GM23338 (cell line): Measurements from ENCODE around the gene PAN2. TPM values are rescaled to one million over a fixed set of nuclear protein-coding genes. Genes with fewer than 3 reads are reported as not detected.

Experiments used
- ATAC-seq: fragments of 200-7000 bp; cut with Tn5 transposase; 3 replicates; pipeline ENCODE4 v1.9.1; 2020
- DNase-seq: peaks from one replicate; pipeline ENCODE4 v3.0.0-alpha.2; 2015; ENCODE audit warnings: low spot score
- H2AFZ ChIP-seq: fragments of 200-600 bp; sonication (generic); 2 replicates; pipeline ENCODE4 v1.8.0; 2016; ENCODE audit warnings: antibody characterized with exemption, mild to moderate bottlenecking, moderate library complexity
- H3F3A ChIP-seq: fragments of 200-600 bp; sonication (generic); replicated peaks from 2 replicates; pipeline ENCODE4 v1.8.0; 2017; ENCODE audit warnings: antibody characterized with exemption, mixed run types, low read depth
- H3K27ac ChIP-seq: fragments of 200-600 bp; sonication (generic); 2 replicates; pipeline ENCODE4 v1.6.1; 2016; ENCODE audit warnings: low read depth
- H3K27me3 ChIP-seq: fragments of 200-600 bp; sonication (generic); 2 replicates; pipeline ENCODE4 v1.8.0; 2016; ENCODE audit warnings: mild to moderate bottlenecking, mixed run types, moderate library complexity; ENCODE audit not compliant: insufficient read depth
- H3K36me3 ChIP-seq: fragments of 200-600 bp; sonication (generic); 2 replicates; pipeline ENCODE4 v1.8.0; 2016; ENCODE audit warnings: mild to moderate bottlenecking; ENCODE audit not compliant: insufficient read depth
- H3K4me1 ChIP-seq: fragments of 200-600 bp; sonication (generic); 2 replicates; pipeline ENCODE4 v1.8.0; 2016; ENCODE audit warnings: mild to moderate bottlenecking, moderate library complexity; ENCODE audit not compliant: insufficient read depth
- H3K4me2 ChIP-seq: fragments of 200-600 bp; sonication (generic); 2 replicates; pipeline ENCODE4 v1.7.1; 2017; ENCODE audit warnings: mixed run types
- H3K4me3 ChIP-seq: fragments of 200-600 bp; sonication (generic); 2 replicates; pipeline ENCODE4 v1.6.1; 2016; ENCODE audit warnings: mixed run types
- H3K79me2 ChIP-seq: fragments of 200-600 bp; sonication (generic); replicated peaks from 2 replicates; pipeline ENCODE4 v1.8.0; 2017; ENCODE audit warnings: mild to moderate bottlenecking; ENCODE audit not compliant: insufficient read depth
- H3K9me2 ChIP-seq: fragments of 200-600 bp; sonication (generic); 2 replicates; pipeline ENCODE4 v1.8.0; 2017; ENCODE audit not compliant: insufficient read depth
- H4K20me1 ChIP-seq: fragments of 200-600 bp; sonication (generic); replicated peaks from 2 replicates; pipeline ENCODE4 v1.8.0; 2017; ENCODE audit warnings: mild to moderate bottlenecking; ENCODE audit not compliant: insufficient read depth
- H3K27ac Mint-ChIP-seq: 2 replicates; pipeline ENCODE4 v1.8.0; 2020; ENCODE audit warnings: inconsistent platforms, mild to moderate bottlenecking, moderate library complexity, mixed read lengths
- H3K27me3 Mint-ChIP-seq: 3 replicates; pipeline ENCODE4 v1.8.0; 2022; ENCODE audit warnings: low read depth, mild to moderate bottlenecking, moderate library complexity, mixed read lengths, inconsistent platforms; ENCODE audit not compliant: insufficient read depth, poor library complexity
- H3K36me3 Mint-ChIP-seq: 3 replicates; pipeline ENCODE4 v1.8.0; 2021; ENCODE audit warnings: low read depth, mild to moderate bottlenecking, inconsistent platforms, moderate library complexity, mixed read lengths
- H3K4me1 Mint-ChIP-seq: 3 replicates; pipeline ENCODE4 v1.8.0; 2020; ENCODE audit warnings: mild to moderate bottlenecking, inconsistent platforms, mixed read lengths
- H3K4me3 Mint-ChIP-seq: 3 replicates; pipeline ENCODE4 v1.8.0; 2021; ENCODE audit warnings: moderate library complexity, mild to moderate bottlenecking, inconsistent platforms, mixed read lengths
- H3K9me3 Mint-ChIP-seq: 3 replicates; pipeline ENCODE4 v1.8.0; 2020; ENCODE audit warnings: moderate library complexity, mild to moderate bottlenecking, inconsistent platforms, mixed read lengths
- CREB1 ChIP-seq: fragments of 250-450 bp; sonication (Bioruptor Pico); IDR thresholded peaks from 2 replicates; pipeline ENCODE4 v1.5.0; 2020; ENCODE audit warnings: low read depth, mild to moderate bottlenecking, moderate library complexity
- EZH2 ChIP-seq: fragments of 200-600 bp; sonication (generic); IDR thresholded peaks from one replicate; pipeline ENCODE4 v1.8.0; 2017; ENCODE audit warnings: antibody characterized with exemption, mild to moderate bottlenecking, low read depth; ENCODE audit not compliant: unreplicated experiment
- EZH2phosphoT487 ChIP-seq: fragments of 200-600 bp; sonication (generic); IDR thresholded peaks from one replicate; pipeline ENCODE4 v1.8.1; 2018; ENCODE audit warnings: antibody characterized with exemption; ENCODE audit not compliant: unreplicated experiment
- JUNB ChIP-seq: IDR thresholded peaks from one replicate; pipeline ENCODE4 v1.6.1; 2016; ENCODE audit warnings: antibody characterized with exemption; ENCODE audit not compliant: unreplicated experiment
- NANOG ChIP-seq: IDR thresholded peaks from 2 replicates; pipeline ENCODE4 v1.6.1; 2016; ENCODE audit warnings: antibody characterized with exemption, borderline replicate concordance
- POLR2AphosphoS5 ChIP-seq: IDR thresholded peaks from 2 replicates; pipeline ENCODE4 v1.6.1; 2016; ENCODE audit warnings: antibody characterized with exemption, low read depth
- STAT1 ChIP-seq: IDR thresholded peaks from one replicate; pipeline ENCODE4 v1.6.1; 2016; ENCODE audit warnings: antibody characterized with exemption; ENCODE audit not compliant: unreplicated experiment
- ZNF114 ChIP-seq: fragments of 250-450 bp; sonication (Bioruptor Pico); IDR thresholded peaks from 2 replicates; pipeline ENCODE4 v1.5.0; 2020; ENCODE audit warnings: mild to moderate bottlenecking, moderate library complexity
- ZNF331 ChIP-seq: fragments of 250-450 bp; sonication (Bioruptor Pico); IDR thresholded peaks from 2 replicates; pipeline ENCODE4 v1.5.0; 2020; ENCODE audit warnings: low read depth, mild to moderate bottlenecking, moderate library complexity
- polyA plus RNA-seq: library from polyadenylated mRNA; unstranded; fragments of >200 nt; fragmentation: Nextera tagmentation; extraction: Ambion mirVana; gene quantifications from 2 replicates; pipeline ENCODE4 v1.2.1, GENCODE V29; 2016
- total RNA-seq: library from RNA; depleted of rRNA; stranded (reverse); fragments of >200 nt; shearing (Covaris generic); gene quantifications from 2 replicates; pipeline ENCODE4 v1.2.3, GENCODE V29; 2014
- TF ChIP-seq, protein P1 (sequence below): fragments of 250-450 bp; sonication (Bioruptor Pico); IDR thresholded peaks from 2 replicates; pipeline ENCODE4 v1.5.0; 2020; ENCODE audit warnings: mild to moderate bottlenecking, moderate library complexity
- TF ChIP-seq, protein P2 (sequence below): IDR thresholded peaks from one replicate; pipeline ENCODE4 v1.6.1; 2018; ENCODE audit warnings: antibody characterized with exemption; ENCODE audit not compliant: unreplicated experiment
- TF ChIP-seq, protein P3 (sequence below): IDR thresholded peaks from 2 replicates; pipeline ENCODE4 v1.6.1; 2016; ENCODE audit warnings: antibody characterized with exemption

Gene PAN2
- total and polyA plus RNA-seq, 2 experiments from 2014 or later, result 11.5 to 27.2 TPM

DNA sequence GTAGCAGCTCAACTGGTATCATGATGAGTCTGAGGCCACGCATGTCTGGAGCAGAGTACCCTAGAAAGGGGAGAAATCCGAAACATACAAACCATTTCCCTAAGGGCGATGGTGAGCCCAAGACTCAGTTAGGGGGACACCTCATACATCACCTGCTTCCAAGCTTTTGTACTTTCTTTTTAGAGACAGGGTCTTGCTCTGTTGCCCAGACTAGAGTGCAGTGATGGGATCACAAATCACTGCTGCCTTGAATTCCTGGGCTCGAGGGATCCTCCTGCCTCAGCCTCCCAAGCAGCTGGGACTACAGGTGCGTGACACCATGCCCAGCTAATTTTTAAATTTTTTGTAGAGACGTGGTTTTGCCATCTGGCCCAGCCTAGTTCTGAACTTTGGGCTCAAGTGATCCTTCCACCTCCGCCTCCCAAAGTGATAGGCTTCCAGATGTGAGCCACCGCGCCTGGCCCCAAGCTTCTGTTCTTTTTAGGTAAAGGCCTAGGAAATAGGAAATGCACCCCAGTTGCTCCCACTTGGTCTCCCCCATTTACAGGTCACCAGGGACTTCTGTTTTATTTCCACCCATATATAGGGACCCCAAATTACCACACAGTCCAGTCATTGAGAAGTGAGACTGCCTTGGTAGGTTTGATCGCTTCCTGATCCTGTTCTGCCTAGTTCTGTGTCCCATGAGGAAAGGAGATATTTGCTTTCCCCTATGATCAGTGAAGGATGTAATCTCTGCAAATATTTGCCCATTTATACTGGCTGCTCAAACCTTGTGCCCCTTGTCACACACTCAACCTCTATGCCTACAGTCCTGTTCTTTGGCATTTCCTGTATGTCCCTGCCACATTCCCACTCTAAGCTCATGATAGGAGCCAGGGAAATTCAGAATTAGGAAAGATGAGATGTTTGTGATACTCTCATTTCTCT, 28.6 kb upstream of the PAN2 start, which contains the start of gene APOF:
Gene APOF, minus strand, starts transcription at position 728 of the 930 bp plus-strand sequence. Its CDS starts 112 bp downstream, at position 616.
- H3K27ac ChIP-seq, result no peak within 1 kb of the TSS
- H3F3A ChIP-seq, result peaks cover 5% of the 10 kb centered on the region; the same call in 1 of the 2 replicates
- TF ChIP-seq, protein P1, sequence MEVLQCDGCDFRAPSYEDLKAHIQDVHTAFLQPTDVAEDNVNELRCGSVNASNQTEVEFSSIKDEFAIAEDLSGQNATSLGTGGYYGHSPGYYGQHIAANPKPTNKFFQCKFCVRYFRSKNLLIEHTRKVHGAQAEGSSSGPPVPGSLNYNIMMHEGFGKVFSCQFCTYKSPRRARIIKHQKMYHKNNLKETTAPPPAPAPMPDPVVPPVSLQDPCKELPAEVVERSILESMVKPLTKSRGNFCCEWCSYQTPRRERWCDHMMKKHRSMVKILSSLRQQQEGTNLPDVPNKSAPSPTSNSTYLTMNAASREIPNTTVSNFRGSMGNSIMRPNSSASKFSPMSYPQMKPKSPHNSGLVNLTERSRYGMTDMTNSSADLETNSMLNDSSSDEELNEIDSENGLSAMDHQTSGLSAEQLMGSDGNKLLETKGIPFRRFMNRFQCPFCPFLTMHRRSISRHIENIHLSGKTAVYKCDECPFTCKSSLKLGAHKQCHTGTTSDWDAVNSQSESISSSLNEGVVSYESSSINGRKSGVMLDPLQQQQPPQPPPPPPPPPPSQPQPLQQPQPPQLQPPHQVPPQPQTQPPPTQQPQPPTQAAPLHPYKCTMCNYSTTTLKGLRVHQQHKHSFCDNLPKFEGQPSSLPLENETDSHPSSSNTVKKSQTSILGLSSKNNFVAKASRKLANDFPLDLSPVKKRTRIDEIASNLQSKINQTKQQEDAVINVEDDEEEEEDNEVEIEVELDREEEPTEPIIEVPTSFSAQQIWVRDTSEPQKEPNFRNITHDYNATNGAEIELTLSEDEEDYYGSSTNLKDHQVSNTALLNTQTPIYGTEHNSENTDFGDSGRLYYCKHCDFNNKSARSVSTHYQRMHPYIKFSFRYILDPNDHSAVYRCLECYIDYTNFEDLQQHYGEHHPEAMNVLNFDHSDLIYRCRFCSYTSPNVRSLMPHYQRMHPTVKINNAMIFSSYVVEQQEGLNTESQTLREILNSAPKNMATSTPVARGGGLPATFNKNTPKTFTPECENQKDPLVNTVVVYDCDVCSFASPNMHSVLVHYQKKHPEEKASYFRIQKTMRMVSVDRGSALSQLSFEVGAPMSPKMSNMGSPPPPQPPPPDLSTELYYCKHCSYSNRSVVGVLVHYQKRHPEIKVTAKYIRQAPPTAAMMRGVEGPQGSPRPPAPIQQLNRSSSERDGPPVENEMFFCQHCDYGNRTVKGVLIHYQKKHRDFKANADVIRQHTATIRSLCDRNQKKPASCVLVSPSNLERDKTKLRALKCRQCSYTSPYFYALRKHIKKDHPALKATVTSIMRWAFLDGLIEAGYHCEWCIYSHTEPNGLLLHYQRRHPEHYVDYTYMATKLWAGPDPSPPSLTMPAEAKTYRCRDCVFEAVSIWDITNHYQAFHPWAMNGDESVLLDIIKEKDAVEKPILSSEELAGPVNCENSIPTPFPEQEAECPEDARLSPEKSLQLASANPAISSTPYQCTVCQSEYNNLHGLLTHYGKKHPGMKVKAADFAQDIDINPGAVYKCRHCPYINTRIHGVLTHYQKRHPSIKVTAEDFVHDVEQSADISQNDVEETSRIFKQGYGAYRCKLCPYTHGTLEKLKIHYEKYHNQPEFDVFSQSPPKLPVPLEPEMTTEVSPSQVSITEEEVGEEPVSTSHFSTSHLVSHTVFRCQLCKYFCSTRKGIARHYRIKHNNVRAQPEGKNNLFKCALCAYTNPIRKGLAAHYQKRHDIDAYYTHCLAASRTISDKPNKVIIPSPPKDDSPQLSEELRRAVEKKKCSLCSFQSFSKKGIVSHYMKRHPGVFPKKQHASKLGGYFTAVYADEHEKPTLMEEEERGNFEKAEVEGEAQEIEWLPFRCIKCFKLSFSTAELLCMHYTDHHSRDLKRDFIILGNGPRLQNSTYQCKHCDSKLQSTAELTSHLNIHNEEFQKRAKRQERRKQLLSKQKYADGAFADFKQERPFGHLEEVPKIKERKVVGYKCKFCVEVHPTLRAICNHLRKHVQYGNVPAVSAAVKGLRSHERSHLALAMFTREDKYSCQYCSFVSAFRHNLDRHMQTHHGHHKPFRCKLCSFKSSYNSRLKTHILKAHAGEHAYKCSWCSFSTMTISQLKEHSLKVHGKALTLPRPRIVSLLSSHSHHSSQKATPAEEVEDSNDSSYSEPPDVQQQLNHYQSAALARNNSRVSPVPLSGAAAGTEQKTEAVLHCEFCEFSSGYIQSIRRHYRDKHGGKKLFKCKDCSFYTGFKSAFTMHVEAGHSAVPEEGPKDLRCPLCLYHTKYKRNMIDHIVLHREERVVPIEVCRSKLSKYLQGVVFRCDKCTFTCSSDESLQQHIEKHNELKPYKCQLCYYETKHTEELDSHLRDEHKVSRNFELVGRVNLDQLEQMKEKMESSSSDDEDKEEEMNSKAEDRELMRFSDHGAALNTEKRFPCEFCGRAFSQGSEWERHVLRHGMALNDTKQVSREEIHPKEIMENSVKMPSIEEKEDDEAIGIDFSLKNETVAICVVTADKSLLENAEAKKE, result no peak
- TF ChIP-seq CREB1 (CRISPR knock-in tag) (no peak), EZH2 (no peak), EZH2phosphoT487 (no peak), STAT1 (no peak), NANOG (no peak), ZNF331 (no peak), JUNB (no peak), POLR2AphosphoS5 (no peak), ZNF114 (no peak)
- TF ChIP-seq, protein P2, sequence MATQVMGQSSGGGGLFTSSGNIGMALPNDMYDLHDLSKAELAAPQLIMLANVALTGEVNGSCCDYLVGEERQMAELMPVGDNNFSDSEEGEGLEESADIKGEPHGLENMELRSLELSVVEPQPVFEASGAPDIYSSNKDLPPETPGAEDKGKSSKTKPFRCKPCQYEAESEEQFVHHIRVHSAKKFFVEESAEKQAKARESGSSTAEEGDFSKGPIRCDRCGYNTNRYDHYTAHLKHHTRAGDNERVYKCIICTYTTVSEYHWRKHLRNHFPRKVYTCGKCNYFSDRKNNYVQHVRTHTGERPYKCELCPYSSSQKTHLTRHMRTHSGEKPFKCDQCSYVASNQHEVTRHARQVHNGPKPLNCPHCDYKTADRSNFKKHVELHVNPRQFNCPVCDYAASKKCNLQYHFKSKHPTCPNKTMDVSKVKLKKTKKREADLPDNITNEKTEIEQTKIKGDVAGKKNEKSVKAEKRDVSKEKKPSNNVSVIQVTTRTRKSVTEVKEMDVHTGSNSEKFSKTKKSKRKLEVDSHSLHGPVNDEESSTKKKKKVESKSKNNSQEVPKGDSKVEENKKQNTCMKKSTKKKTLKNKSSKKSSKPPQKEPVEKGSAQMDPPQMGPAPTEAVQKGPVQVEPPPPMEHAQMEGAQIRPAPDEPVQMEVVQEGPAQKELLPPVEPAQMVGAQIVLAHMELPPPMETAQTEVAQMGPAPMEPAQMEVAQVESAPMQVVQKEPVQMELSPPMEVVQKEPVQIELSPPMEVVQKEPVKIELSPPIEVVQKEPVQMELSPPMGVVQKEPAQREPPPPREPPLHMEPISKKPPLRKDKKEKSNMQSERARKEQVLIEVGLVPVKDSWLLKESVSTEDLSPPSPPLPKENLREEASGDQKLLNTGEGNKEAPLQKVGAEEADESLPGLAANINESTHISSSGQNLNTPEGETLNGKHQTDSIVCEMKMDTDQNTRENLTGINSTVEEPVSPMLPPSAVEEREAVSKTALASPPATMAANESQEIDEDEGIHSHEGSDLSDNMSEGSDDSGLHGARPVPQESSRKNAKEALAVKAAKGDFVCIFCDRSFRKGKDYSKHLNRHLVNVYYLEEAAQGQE, result no peak
- TF ChIP-seq, protein P3, sequence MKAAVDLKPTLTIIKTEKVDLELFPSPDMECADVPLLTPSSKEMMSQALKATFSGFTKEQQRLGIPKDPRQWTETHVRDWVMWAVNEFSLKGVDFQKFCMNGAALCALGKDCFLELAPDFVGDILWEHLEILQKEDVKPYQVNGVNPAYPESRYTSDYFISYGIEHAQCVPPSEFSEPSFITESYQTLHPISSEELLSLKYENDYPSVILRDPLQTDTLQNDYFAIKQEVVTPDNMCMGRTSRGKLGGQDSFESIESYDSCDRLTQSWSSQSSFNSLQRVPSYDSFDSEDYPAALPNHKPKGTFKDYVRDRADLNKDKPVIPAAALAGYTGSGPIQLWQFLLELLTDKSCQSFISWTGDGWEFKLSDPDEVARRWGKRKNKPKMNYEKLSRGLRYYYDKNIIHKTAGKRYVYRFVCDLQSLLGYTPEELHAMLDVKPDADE, result no peak
- no peaks in the 10 kb centered on the region for H3K27me3 ChIP-seq
- peaks cover 8% of the 10 kb centered on the region for H3K4me1 ChIP-seq
- peaks cover 11% of the 10 kb centered on the region for H3K4me1 Mint-ChIP-seq
- no peak within 1 kb of the TSS for H3K27ac Mint-ChIP-seq
- peak within 1 kb of the TSS; percentile 94 for H3K4me3 Mint-ChIP-seq
- peaks cover 9% of the 10 kb centered on the region for H3K27me3 Mint-ChIP-seq
- no peaks in the 10 kb centered on the region for H4K20me1 ChIP-seq
- peaks cover 3% of the 10 kb centered on the region; the same call in 1 of the 3 replicates for H3K36me3 Mint-ChIP-seq
- H3K4me3 ChIP-seq, result no peak within 1 kb of the TSS
- H3K36me3 ChIP-seq, result no peaks in the 10 kb centered on the region
- no peak within 1 kb of the TSS for H2AFZ ChIP-seq
- no peak for ATAC-seq
- H3K9me3 Mint-ChIP-seq, result no peaks in the 10 kb centered on the region; the same call in 2 of the 3 replicates
- no peak for DNase-seq
- no peak within 1 kb of the TSS for H3K4me2 ChIP-seq
- peaks cover 14% of the 10 kb centered on the region for H3K79me2 ChIP-seq
- no peaks in the 10 kb centered on the region for H3K9me2 ChIP-seq
